Choroid plexus epithelial cell (primary cell): ENCODE measurements around the gene NUDT4.
"Not testable (repeated sequence)": the region's sequence is repeated elsewhere in the genome, so short reads cannot be mapped to it uniquely, and the experiment has no call there.

Experiments
- DNase-seq: peaks from one replicate; pipeline ENCODE4 v3.0.0-alpha.2; 2010; ENCODE audit warnings: low read depth
- H3K4me3 ChIP-seq: 2 replicates; pipeline ENCODE4 v1.5.1; 2011; ENCODE audit warnings: low read depth, mild to moderate bottlenecking, control low read depth, low read length, moderate library complexity
- TF ChIP-seq, protein P1 (sequence below): conservative IDR thresholded peaks from 2 replicates; pipeline ENCODE4 v1.5.1; 2011; ENCODE audit warnings: low read depth, mild to moderate bottlenecking, control low read depth, inconsistent platforms, low read length, moderate library complexity

The NUDT4 gene

GRCh38 chr12:93426412-93426805, 48.7 kb downstream of the NUDT4 start:
- TF ChIP-seq, protein P1, sequence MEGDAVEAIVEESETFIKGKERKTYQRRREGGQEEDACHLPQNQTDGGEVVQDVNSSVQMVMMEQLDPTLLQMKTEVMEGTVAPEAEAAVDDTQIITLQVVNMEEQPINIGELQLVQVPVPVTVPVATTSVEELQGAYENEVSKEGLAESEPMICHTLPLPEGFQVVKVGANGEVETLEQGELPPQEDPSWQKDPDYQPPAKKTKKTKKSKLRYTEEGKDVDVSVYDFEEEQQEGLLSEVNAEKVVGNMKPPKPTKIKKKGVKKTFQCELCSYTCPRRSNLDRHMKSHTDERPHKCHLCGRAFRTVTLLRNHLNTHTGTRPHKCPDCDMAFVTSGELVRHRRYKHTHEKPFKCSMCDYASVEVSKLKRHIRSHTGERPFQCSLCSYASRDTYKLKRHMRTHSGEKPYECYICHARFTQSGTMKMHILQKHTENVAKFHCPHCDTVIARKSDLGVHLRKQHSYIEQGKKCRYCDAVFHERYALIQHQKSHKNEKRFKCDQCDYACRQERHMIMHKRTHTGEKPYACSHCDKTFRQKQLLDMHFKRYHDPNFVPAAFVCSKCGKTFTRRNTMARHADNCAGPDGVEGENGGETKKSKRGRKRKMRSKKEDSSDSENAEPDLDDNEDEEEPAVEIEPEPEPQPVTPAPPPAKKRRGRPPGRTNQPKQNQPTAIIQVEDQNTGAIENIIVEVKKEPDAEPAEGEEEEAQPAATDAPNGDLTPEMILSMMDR = no peak
- no peak for DNase-seq

DNA sequence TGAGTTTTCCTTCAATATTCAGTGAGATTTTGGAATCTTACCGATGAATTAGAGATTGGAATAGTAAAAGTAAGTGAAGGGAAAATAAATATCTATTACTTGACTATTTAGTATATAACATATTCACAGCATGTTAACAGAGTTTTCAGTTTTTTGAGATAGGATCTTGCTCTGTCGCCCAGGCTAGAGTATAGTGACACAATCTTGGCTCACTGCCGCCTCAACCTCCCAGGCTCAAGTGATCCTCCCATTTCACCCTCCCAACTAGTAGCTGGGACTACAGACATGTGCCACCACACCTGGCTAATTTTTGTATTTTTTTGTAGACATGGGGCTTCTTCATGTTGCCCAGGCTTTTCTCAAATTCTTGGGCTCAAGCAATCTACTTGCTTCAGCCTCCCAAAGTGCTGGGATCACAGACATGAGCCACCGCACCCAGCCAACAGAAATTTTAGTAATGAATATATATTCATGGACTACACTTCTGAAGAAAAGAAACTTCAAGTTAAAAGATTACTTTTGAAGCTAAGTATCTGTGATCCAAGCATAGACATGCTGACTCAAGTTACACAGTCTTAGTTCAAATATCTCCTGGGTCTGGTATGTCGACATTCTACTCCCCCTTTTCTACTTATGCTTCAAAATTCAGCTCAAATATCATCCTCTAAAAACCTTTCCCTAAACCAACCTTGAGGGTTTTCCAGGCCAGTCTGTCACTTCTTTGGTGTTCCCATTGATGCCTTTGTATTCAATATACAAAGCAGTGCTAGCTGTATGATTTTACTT, 50.2 kb downstream of the NUDT4 start:
- DNase-seq = peak; percentile 76
- H3K4me3 ChIP-seq = no peak overlapping the region
- TF ChIP-seq, protein P1 = no peak

More at GRCh38 chr12:93426412-93426805, 48.7 kb downstream of the NUDT4 start:
- no peak overlapping the region for H3K4me3 ChIP-seq

DNA sequence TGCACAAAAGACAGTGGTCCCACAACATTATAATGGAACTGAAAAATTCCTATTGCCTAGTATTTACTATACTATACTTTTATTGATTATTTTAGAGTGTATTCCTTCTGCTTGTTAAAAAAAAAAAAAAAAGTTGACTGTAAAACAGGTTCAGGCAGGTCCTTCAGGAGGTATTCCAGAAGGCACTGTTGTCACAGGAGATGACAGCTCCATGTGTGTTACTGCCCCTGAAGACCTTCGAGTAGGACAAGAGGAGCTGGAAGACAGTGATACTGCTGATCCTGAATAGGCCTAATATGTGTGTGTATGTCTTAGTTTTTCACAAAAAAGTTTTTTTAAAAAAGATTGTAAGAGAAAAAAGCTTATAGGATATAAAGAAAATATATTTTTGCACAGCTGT, 51.7 kb downstream of the NUDT4 start:
- H3K4me3 ChIP-seq = no peak overlapping the region
- TF ChIP-seq, protein P1 = no peak
- no peak for DNase-seq

DNA sequence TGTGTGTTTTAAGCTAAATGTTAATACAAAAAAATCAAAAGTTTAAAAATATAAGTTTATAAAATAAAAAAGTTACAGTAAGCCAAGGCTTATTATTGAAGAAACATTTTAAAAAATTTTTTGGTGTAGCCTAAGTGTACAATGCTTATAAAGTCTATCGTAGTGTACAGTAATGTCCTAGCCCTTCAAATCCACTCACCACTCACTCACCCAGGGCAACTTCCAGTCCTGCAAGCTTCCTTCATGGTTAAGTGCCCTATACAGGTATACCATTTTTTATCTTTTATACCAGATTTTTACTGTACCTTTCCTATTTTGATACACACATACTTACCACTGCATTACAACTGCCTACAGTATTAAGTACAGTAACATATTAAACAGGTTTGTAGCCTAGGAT, 52.1 kb downstream of the NUDT4 start:
- DNase-seq = no peak
- TF ChIP-seq, protein P1 = no peak
- H3K4me3 ChIP-seq = no peak overlapping the region

- H3K4me3 ChIP-seq = no peak overlapping the region
- TF ChIP-seq, protein P1 = no peak
- no peak for DNase-seq
Measured at GRCh38 chr12:93430280-93430679, 52.6 kb downstream of the NUDT4 start.

GRCh38 chr12:93432031-93432430, 54.3 kb downstream of the NUDT4 start:
- not testable (repeated sequence) for DNase-seq

GRCh38 chr12:93434256-93434865, 56.6 kb downstream of the NUDT4 start:
- TF ChIP-seq, protein P1 = no peak
- no peak overlapping the region for H3K4me3 ChIP-seq
- no peak for DNase-seq

More at GRCh38 chr12:93432031-93432430, 54.3 kb downstream of the NUDT4 start:
- H3K4me3 ChIP-seq = not testable (repeated sequence)
